HepG2 (cell line): ENCODE measurements around the gene PCYOX1L. TPM values are rescaled to one million over a fixed set of nuclear protein-coding genes. Genes with fewer than 3 reads are reported as not detected.
A peak's percentile ranks its signal among the peaks of the same experiment; 100 is the strongest.

Experiments used
- ATAC-seq: fragments of 200-7000 bp; cut with Tn5 transposase; 3 replicates; pipeline ENCODE4 v1.9.1; 2020; ENCODE audit warnings: mild to moderate bottlenecking, moderate library complexity
- BruUV-seq: library from RNA; stranded (reverse); fragments of 400-500 nt; replicated peaks from 2 replicates; lab custom pipeline; 2021; lab: Mats Ljungman, UMichigan
- CTCF ChIA-PET: fragments of 300-600 bp; formaldehyde crosslinking; extraction: SDS; loops from one replicate; lab custom pipeline; 2021; ENCODE audit warnings: low total read pairs, inconsistent platforms, low intra/inter-chr PET ratio; lab: Yijun Ruan, JAX
- POLR2A ChIA-PET: fragments of 350-600 bp; sonication (Branson Sonifier 250); formaldehyde crosslinking; loops from one replicate; lab custom pipeline; 2020; ENCODE audit warnings: antibody characterized with exemption, inconsistent platforms; lab: Yijun Ruan, JAX
- DNase-seq: peaks from one replicate; pipeline ENCODE4 v3.0.0-alpha.2; 2015; ENCODE audit warnings: low spot score
- FAIRE-seq: peaks from 3 replicates; lab custom pipeline; 2011; peaks lifted over from hg19 to GRCh38; lab: Jason Lieb, UNC
- H2AFZ ChIP-seq: one replicate; pipeline ENCODE4 v1.6.1; 2011; ENCODE audit warnings: low read length, inconsistent platforms
- H3K27ac ChIP-seq: fragments of 300-600 bp; 3 replicates; pipeline ENCODE4 v1.8.0; 2011; ENCODE audit warnings: mixed run types, mild to moderate bottlenecking, mixed read lengths, low read length, inconsistent platforms; ENCODE audit not compliant: insufficient read depth; ENCODE audit errors: extremely low read length
- H3K27me3 ChIP-seq, 2 experiments: fragments of 200-600 bp in 1 of 2; 2 replicates in 1 of 2; 3 replicates in 1 of 2; pipeline versions ENCODE4 v1.6.0 to v1.8.0; 2011; ENCODE audit warnings: low read length in 2 of 2, mild to moderate bottlenecking in 2 of 2, moderate library complexity in 2 of 2, inconsistent platforms in 1 of 2; ENCODE audit not compliant: insufficient read depth in 2 of 2, control insufficient read depth in 1 of 2
- H3K36me3 ChIP-seq, 2 experiments: fragments of 200-600 bp in 1 of 2; replicated peaks in 1 of 2; 2 replicates in 1 of 2; 3 replicates in 1 of 2; pipeline versions ENCODE4 v1.5.1 to v1.8.0; 2011; ENCODE audit warnings: low read length in 2 of 2, inconsistent platforms in 1 of 2; ENCODE audit not compliant: insufficient read depth in 2 of 2, control insufficient read depth in 1 of 2
- H3K4me1 ChIP-seq: 2 replicates; pipeline ENCODE4 v1.5.1; 2012; ENCODE audit warnings: low read length, inconsistent platforms; ENCODE audit not compliant: insufficient read depth
- H3K4me2 ChIP-seq: 2 replicates; pipeline ENCODE4 v1.6.0; 2011; ENCODE audit warnings: low read depth, low read length, inconsistent platforms
- H3K4me3 ChIP-seq, 3 experiments: fragments of 200-600 bp in 1 of 3; sonication (generic), shearing (Covaris generic) in 1 of 3; replicated peaks in 1 of 3; 2 replicates each; pipeline ENCODE4 v1.5.1; 2011 to 2016; ENCODE audit warnings: low read length in 3 of 3, inconsistent platforms in 2 of 3, low read depth in 2 of 3, mild to moderate bottlenecking in 2 of 3, control low read depth in 1 of 3, mixed read lengths in 1 of 3; ENCODE audit not compliant: insufficient read depth in 1 of 3
- H3K79me2 ChIP-seq: one replicate; pipeline ENCODE4 v1.6.1; 2011; ENCODE audit warnings: low read length, inconsistent platforms; ENCODE audit not compliant: insufficient read depth
- H3K9ac ChIP-seq: 2 replicates; pipeline ENCODE4 v1.6.0; 2011; ENCODE audit warnings: mild to moderate bottlenecking, low read depth, low read length, inconsistent platforms; ENCODE audit not compliant: insufficient read depth
- H3K9me3 ChIP-seq: 2 replicates; pipeline ENCODE4 v1.5.1; 2012; ENCODE audit warnings: mild to moderate bottlenecking, low read length
- H4K20me1 ChIP-seq: 2 replicates; pipeline ENCODE4 v1.6.0; 2011; ENCODE audit warnings: inconsistent platforms, mild to moderate bottlenecking, low read length, moderate library complexity; ENCODE audit not compliant: insufficient read depth
- AGO2 ChIP-seq: fragments of 200-400 bp; formaldehyde crosslinking; optimal IDR thresholded peaks from 2 replicates; pipeline ENCODE3; 2017; ENCODE audit warnings: mild to moderate bottlenecking, low read depth, low read length, moderate library complexity
- BORCS8-MEF2B ChIP-seq: sonication (generic); formaldehyde crosslinking; IDR thresholded peaks from 2 replicates; pipeline ENCODE4 v1.8.0; 2022; ENCODE audit warnings: mild to moderate bottlenecking, missing genetic modification reagents
- HMG20B ChIP-seq: conservative IDR thresholded peaks from 2 replicates; pipeline ENCODE4 v1.6.1; 2016; ENCODE audit warnings: missing genetic modification reagents, missing compliant biosample characterization
- HOXA9 ChIP-seq: sonication (generic); formaldehyde crosslinking; IDR thresholded peaks from 2 replicates; pipeline ENCODE4 v1.8.1; 2022; ENCODE audit warnings: missing genetic modification reagents, mild to moderate bottlenecking, moderate library complexity, borderline replicate concordance
- JUNB ChIP-seq: sonication (generic); formaldehyde crosslinking; IDR thresholded peaks from 2 replicates; pipeline ENCODE4 v1.8.0; 2022; ENCODE audit warnings: missing genetic modification reagents, mild to moderate bottlenecking, borderline replicate concordance
- NCOA5 ChIP-seq: sonication (generic); formaldehyde crosslinking; IDR thresholded peaks from 2 replicates; pipeline ENCODE4 v1.4.0; 2020; ENCODE audit warnings: missing genetic modification reagents
- NRL ChIP-seq: sonication (generic); formaldehyde crosslinking; IDR thresholded peaks from 2 replicates; pipeline ENCODE4 v1.5.0; 2020; ENCODE audit warnings: missing genetic modification reagents, mild to moderate bottlenecking, moderate library complexity, borderline replicate concordance
- ZNF564 ChIP-seq: sonication (generic); formaldehyde crosslinking; IDR thresholded peaks from 2 replicates; pipeline ENCODE4 v1.8.1; 2023; ENCODE audit warnings: mild to moderate bottlenecking, missing genetic modification reagents
- ZNF598 ChIP-seq: sonication (generic); formaldehyde crosslinking; IDR thresholded peaks from 2 replicates; pipeline ENCODE4 v1.5.1; 2020; ENCODE audit warnings: mild to moderate bottlenecking, missing genetic modification reagents, borderline replicate concordance
- ZNF607 ChIP-seq: sonication (generic); formaldehyde crosslinking; IDR thresholded peaks from 2 replicates; pipeline ENCODE4 v1.5.1; 2020; ENCODE audit warnings: missing genetic modification reagents, mild to moderate bottlenecking, borderline replicate concordance
- WGBS: methylation state at CpG from one replicate; pipeline ENCODE4 v1.1.6; 2017; ENCODE audit warnings: low lambda C conversion rate; 5-methylcytosine and 5-hydroxymethylcytosine counted together
- in situ Hi-C: cut with HindIII; loops from 2 replicates; pipeline ENCODE4 v1.10.0; 2017; ENCODE audit warnings: low pct_unique_long_range_greater_than_20kb; ENCODE audit not compliant: extremely low pct_ligation_motif_present
- intact Hi-C: fragments of 100-400 bp; cut with micrococcal nuclease; formaldehyde crosslinking; loops from one replicate; pipeline ENCODE4 v1.10.0; 2022; ENCODE audit not compliant: unreplicated experiment
- polyA plus RNA-seq, 8 experiments: library from polyadenylated mRNA; depleted of rRNA in 3 of 8; stranded (reverse) in 7 of 8; unstranded in 1 of 8; fragments of >200 nt; fragmentation: Illumina TruSeq in 4 of 8; extraction: Trizol in 4 of 8; gene quantifications; 2 replicates each; pipeline versions ENCODE4 v1.2.1 to v1.2.3, GENCODE V29; 2011 to 2016; ENCODE audit warnings: low read depth in 4 of 8, missing spikeins in 1 of 8, mixed read lengths in 1 of 8; ENCODE audit not compliant: insufficient read depth in 1 of 8
- total RNA-seq, 5 experiments: library from RNA; depleted of rRNA; stranded (reverse); fragments of >200 nt; fragmentation: Illumina TruSeq; extraction: Trizol; gene quantifications; 2 replicates each; pipeline ENCODE4 v1.2.3, GENCODE V29; 2016; ENCODE audit warnings: low read depth in 1 of 5
- TF ChIP-seq, protein P1 (sequence below): sonication (generic); formaldehyde crosslinking; IDR thresholded peaks from 2 replicates; pipeline ENCODE4 v1.4.0; 2020; ENCODE audit warnings: mild to moderate bottlenecking, missing genetic modification reagents
- TF ChIP-seq, protein P2 (sequence below): sonication (generic); formaldehyde crosslinking; conservative IDR thresholded peaks from 2 replicates; pipeline ENCODE4 v1.4.0; 2020; ENCODE audit warnings: missing genetic modification reagents
- TF ChIP-seq, protein P3 (sequence below): sonication (generic); formaldehyde crosslinking; IDR thresholded peaks from 2 replicates; pipeline ENCODE4 v1.4.0; 2020; ENCODE audit warnings: missing genetic modification reagents
- TF ChIP-seq, protein P4 (sequence below): sonication (generic); formaldehyde crosslinking; conservative IDR thresholded peaks from 2 replicates; pipeline ENCODE4 v1.4.0; 2020; ENCODE audit warnings: missing genetic modification reagents
- TF ChIP-seq, protein P5 (sequence below): IDR thresholded peaks from 2 replicates; pipeline ENCODE4 v1.6.1; 2016; ENCODE audit warnings: low read depth

Gene PCYOX1L
- total and polyA plus RNA-seq, 2 of the 13 experiments (the other 11 are each of a cell fraction or from before 2014, with no cell fraction given), result 1.00 to 3.7 TPM

DNA sequence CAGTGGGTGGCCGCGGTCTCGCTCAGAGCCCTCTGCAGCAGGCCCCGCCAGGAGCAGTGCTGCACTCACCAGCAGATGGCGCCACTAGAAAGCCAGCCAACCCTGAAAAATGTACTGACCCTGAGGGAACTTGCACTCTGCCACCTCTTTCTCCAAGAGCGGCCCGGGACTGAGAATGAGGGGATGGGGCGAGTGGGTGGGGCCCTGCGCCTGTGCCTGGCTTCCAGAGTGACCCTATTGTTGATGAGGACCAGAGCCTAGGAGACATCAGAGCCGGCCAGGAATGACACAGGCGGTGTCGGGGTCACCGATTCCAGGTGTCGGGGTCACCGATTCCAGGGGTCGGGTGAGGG lies 24.1 kb downstream of the PCYOX1L start:
- Histone ChIP-seq H3K9me3 (no peaks in the 10 kb centered on the region), H3K36me3 (no peaks in the 10 kb centered on the region), H3K27ac (no peak overlapping the region), H3K4me1 (peaks cover 74% of the 10 kb centered on the region), H3K4me2 (peak overlapping the region; percentile 87), H3K79me2 (no peaks in the 10 kb centered on the region), H3K4me3 (peak overlapping the region in 1 of 3 experiments; percentile 70; a peak in 3 of 6 replicates), H2AFZ (no peak overlapping the region), H4K20me1 (no peaks in the 10 kb centered on the region), H3K27me3 (peaks cover 3 to 5% of the 10 kb centered on the region in 2 experiments; a peak in 2 of 5 replicates), H3K9ac (peak overlapping the region; percentile 74)
- peak; percentile 52 for DNase-seq
- CTCF ChIA-PET, result interaction anchor here (1.1 to 3.4 kb wide), 5 partner anchors 41 to 183 kb away, joined by 3 to 35 read pairs (median 14); no protein-coding TSS in a partner anchor
- intact Hi-C loops, result loop anchor here (1.0 kb wide), 2 partner anchors 52 to 182 kb away; no protein-coding TSS in a partner anchor
- peak; percentile 52 for FAIRE-seq
- 33% methylated on average over 11 of the region's 16 CpGs for WGBS
- POLR2A ChIA-PET, result interaction anchor here (1.2 kb wide), 1 partner anchor 61 kb away, joined by 3 read pairs; no protein-coding TSS in a partner anchor
- ATAC-seq, result peak; percentile 84
- in situ Hi-C loops, result loop anchor here (10.0 kb wide), 1 partner anchor 53 kb away; no protein-coding TSS in a partner anchor
- BruUV-seq, result no TSS peak
- TF ChIP-seq, protein P1, sequence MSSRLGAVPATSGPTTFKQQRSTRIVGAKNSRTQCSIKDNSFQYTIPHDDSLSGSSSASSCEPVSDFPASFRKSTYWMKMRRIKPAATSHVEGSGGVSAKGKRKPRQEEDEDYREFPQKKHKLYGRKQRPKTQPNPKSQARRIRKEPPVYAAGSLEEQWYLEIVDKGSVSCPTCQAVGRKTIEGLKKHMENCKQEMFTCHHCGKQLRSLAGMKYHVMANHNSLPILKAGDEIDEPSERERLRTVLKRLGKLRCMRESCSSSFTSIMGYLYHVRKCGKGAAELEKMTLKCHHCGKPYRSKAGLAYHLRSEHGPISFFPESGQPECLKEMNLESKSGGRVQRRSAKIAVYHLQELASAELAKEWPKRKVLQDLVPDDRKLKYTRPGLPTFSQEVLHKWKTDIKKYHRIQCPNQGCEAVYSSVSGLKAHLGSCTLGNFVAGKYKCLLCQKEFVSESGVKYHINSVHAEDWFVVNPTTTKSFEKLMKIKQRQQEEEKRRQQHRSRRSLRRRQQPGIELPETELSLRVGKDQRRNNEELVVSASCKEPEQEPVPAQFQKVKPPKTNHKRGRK (CRISPR knock-in tag), result no peak
- TF ChIP-seq AGO2 (no peak), JUNB (CRISPR knock-in tag) (no peak), ZNF598 (CRISPR knock-in tag) (no peak), ZNF564 (CRISPR knock-in tag) (no peak), BORCS8-MEF2B (CRISPR knock-in tag) (peak; percentile 61; the same call in 1 of the 2 replicates), NCOA5 (no peak), NRL (CRISPR knock-in tag) (peak; percentile 46; the same call in 1 of the 2 replicates), ZNF607 (CRISPR knock-in tag) (peak; percentile 60), HOXA9 (CRISPR knock-in tag) (no peak), HMG20B (CRISPR knock-in tag) (no peak)
- TF ChIP-seq, protein P2, sequence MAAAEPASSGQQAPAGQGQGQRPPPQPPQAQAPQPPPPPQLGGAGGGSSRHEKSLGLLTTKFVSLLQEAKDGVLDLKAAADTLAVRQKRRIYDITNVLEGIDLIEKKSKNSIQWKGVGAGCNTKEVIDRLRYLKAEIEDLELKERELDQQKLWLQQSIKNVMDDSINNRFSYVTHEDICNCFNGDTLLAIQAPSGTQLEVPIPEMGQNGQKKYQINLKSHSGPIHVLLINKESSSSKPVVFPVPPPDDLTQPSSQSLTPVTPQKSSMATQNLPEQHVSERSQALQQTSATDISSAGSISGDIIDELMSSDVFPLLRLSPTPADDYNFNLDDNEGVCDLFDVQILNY (CRISPR knock-in tag), result no peak
- TF ChIP-seq, protein P3, sequence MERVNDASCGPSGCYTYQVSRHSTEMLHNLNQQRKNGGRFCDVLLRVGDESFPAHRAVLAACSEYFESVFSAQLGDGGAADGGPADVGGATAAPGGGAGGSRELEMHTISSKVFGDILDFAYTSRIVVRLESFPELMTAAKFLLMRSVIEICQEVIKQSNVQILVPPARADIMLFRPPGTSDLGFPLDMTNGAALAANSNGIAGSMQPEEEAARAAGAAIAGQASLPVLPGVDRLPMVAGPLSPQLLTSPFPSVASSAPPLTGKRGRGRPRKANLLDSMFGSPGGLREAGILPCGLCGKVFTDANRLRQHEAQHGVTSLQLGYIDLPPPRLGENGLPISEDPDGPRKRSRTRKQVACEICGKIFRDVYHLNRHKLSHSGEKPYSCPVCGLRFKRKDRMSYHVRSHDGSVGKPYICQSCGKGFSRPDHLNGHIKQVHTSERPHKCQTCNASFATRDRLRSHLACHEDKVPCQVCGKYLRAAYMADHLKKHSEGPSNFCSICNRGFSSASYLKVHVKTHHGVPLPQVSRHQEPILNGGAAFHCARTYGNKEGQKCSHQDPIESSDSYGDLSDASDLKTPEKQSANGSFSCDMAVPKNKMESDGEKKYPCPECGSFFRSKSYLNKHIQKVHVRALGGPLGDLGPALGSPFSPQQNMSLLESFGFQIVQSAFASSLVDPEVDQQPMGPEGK (CRISPR knock-in tag), result peak; percentile 44; the same call in 1 of the 2 replicates
- TF ChIP-seq, protein P4, sequence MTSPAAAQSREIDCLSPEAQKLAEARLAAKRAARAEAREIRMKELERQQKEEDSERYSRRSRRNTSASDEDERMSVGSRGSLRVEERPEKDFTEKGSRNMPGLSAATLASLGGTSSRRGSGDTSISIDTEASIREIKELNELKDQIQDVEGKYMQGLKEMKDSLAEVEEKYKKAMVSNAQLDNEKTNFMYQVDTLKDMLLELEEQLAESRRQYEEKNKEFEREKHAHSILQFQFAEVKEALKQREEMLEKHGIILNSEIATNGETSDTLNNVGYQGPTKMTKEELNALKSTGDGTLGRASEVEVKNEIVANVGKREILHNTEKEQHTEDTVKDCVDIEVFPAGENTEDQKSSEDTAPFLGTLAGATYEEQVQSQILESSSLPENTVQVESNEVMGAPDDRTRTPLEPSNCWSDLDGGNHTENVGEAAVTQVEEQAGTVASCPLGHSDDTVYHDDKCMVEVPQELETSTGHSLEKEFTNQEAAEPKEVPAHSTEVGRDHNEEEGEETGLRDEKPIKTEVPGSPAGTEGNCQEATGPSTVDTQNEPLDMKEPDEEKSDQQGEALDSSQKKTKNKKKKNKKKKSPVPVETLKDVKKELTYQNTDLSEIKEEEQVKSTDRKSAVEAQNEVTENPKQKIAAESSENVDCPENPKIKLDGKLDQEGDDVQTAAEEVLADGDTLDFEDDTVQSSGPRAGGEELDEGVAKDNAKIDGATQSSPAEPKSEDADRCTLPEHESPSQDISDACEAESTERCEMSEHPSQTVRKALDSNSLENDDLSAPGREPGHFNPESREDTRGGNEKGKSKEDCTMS (CRISPR knock-in tag), result no peak
- TF ChIP-seq, protein P5, sequence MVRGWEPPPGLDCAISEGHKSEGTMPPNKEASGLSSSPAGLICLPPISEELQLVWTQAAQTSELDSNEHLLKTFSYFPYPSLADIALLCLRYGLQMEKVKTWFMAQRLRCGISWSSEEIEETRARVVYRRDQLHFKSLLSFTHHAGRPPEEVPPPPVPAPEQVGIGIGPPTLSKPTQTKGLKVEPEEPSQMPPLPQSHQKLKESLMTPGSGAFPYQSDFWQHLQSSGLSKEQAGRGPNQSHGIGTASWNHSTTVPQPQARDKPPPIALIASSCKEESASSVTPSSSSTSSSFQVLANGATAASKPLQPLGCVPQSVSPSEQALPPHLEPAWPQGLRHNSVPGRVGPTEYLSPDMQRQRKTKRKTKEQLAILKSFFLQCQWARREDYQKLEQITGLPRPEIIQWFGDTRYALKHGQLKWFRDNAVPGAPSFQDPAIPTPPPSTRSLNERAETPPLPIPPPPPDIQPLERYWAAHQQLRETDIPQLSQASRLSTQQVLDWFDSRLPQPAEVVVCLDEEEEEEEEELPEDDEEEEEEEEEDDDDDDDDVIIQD, result no peak
